ENCODE data around the gene CCDC38.

GRCh38 chr12:95870897-95871296 lies 71.5 kb downstream of the CCDC38 start:
- TF ChIP-seq POLR2A (IDR thresholded peaks at IDR 0.05) (no peak), CTCF (IDR thresholded peaks at IDR 0.05) (no peak), EP300 (IDR thresholded peaks at IDR 0.05) (no peak)

All from ovary (tissue), 3 donors.